GOT3 (cell line): ENCODE data around the gene YRDC.

ENCODE experiments used
- DNase-seq: peaks from one replicate; lab custom pipeline; 2025; ENCODE audit warnings: mixed read lengths; lab: John Stamatoyannopoulos, UW

The YRDC gene

DNA sequence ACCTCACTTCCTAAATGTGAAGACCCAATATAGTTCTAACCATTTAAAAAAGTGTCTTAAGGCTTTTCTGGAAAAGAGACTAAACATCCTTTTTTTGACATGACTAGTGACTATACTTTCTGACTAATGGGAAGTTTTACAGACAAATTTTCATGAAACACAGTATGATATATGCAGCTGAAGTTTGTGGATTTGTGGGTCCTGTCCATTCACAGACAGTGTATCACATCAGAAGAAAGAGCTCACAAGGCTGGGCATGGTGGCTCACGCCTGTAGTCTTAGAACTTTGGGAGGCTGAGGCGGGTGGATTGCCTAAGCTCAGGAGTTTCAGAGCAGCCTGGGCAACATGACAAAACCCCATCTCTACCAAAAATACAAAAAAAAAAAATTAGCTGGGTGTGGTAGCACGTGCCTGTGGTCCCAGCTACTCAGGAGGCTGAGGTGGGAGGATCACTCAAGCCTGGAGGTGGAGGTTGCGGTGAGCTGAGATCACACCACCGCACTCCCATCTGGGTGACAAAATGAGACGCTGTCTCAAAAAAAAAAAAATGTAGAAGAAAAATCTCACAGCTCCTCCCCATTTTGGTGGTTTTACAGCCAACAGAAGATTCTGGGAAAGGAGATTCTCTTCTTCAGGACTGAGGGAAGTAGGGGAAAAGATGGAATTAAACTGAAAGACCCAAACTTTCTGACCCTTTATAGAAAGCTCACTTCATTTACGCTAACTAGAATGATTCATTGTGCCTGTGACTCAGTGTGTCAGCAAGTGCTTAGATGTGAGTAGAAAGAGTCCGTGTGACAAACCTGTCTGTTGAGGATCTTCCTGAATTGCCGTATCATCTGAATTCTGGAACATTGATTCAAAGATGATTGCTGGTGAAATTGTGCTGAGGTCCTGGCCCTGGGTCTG lies 15.2 kb upstream of the YRDC start:
- DNase-seq, result no peak

DNA sequence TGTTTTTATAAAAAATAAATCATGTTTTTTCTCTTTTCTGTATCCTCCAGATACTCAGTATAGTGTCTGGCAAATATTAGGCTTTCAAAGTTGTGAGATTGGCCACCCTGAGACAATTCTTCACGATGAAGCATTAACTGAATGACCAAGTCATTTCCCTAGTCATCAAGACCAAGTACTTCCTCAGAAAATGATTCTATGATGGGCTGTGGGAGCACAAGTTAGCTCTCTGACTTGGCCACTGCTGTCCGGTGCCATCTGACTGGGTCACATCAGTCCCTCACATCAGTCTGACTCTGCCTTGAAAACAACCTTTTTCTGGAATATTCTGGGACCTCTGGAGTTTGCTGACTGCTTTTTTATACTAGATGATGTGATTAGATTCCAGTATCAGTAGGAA lies 13.5 kb upstream of the YRDC start:
- no peak for DNase-seq

DNA sequence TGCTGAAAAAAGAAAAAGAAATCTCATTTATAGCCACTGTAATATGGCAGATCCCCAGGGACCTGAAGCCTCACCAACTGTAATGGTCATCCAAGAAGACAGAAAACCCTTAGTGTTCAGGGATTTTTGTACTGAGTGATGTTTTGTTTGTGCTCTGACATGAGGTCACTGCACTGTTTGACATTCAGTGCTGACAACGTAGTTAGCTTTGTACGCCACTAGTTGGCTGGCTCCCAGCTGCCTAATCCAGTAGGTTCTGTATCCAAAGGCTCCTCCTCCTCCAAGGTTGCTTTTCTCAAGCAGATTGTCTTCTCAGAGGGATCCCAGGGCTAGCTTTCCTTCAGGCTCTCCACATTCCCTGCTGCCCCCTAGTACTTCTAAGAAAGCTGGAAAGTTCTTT lies 9.5 kb upstream of the YRDC start:
- no peak for DNase-seq

DNA sequence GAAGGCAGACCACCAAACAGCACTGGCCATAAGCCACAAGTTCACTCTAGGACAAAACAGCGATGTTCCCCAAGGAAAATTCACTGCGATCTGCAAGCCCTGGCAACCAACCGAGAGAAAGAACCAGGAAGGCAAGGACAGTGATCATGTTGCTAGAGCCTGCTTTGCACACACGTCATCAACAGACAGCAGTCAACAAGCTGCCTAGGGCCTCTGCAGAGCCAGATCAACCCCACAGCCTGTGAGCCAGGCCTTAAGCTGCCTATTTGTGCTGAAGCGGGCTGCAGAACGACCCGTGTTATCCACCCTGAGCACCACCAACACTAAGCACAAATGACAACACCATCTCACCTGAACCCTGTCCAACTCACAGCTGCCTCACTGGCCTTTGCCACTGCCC lies 6.2 kb upstream of the YRDC start:
- no peak for DNase-seq

DNA sequence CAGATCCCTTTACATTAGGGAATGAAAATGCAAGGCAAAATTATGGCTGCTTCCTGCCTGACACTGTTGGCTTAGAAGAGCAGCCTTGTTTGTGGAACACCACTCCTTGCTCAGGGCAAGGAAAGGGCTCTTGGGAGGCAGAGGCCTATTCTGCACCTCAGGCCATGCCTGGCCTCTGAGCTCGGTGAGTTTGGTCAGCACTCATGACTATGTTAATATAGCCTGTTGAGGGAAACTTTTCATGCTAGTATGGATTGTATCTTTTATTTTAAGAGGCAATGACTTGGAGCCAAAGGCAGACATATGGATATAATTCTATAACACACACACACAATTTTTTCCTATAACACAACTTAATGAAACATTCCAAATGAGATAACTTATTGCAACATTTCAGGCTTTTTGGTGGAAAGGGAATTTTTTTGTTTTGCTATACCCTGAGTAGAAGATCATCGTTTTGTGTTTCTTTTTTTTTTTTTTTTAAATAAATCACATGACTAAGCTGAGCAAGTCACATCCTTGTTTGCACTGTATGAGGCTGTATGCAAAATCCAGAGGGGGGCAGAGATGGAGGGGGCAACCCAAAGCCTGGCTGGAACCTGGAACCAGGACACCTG lies 5.6 kb upstream of the YRDC start:
- no peak for DNase-seq

DNA sequence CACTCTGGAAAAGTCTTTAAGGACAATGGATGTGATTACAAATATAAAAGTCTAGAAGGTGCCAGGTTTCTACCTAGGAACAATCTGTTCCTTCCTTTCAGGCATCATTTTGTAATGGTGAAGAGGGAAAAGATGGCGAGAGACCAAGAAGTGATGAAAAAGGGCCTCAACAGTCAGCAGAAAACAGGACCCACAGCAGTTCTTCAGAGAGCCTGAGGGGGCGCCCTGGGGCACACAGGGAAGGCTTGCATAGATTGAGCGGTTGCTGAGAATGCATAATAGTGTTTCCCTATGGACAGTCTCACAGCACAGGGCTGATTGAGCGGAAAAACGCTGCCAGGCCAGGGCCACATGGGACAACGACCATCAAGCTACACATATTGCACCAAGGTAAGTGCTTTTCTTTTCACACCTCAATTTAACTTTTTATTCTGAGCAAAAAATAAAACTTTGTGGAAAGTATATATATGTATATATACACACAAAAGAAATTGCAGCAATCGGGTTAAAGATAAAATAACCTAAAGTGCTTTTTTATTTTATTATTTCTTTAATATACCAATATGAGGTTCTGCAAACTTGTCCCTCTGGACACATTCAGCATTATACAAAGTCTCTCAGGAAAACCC lies 3.1 kb upstream of the YRDC start:
- no peak for DNase-seq

DNA sequence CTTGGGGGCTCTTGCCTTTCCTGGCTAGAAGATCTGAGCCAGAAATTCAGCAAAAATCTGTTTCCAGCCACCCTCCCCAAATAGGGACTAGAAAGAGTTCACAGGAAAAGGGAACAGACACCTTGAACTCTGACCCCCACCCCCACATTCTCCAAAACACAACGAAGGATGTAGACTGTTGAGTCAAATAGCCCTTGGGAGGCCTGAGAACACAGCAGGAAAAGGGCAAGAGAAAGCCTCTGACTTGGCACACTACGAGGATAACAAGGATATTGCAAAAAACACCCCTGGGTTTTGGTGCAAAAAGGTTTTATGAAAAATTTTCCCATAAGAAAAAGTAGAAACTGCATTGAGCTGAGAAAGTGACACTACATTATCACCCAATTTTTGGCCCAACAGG lies 1.9 kb upstream of the YRDC start:
- no peak for DNase-seq

DNA sequence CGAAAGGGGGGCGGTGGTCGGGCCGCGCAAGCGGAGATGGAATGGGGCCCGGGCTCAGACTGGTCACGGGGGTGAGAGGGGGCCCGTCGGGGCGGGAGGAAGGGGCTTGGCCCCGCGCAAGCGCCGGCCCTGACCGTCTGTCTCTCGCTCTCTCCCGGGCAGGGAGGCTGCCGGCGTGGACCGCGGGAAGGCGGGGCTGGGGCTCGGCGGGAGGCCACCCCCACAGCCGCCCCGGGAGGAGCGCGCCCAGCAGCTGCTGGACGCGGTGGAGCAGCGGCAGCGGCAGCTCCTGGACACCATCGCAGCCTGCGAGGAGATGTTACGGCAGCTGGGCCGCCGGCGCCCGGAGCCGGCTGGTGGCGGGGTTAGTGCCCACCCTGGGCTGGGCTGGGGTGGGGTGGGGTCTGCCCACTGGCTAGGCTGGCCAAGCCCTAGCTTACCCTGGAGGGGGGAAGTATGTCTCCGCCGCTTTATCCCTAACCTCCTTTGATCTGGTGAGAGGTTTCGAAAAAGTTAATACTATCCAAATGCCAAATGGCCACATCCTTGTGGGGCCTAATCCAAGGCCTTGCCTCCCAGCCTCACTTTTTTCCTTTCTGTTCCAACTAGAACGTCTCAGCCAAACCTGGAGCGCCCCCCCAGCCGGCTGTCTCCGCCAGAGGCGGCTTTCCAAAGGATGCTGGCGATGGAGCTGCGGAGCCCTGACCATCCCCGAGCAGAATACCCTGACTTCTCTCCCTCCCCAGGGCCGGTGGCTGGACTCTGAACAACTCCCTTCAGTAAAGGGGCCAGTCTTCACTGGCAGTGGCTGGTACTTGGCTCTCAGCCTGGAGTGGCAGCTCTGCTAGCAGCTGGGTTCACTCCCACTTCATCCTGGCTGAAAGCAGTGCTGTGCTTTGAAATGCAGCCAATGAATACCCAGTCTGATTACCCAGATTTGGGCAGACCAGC lies 636 bp upstream of the YRDC start:
- peak; percentile 70 for DNase-seq

DNA sequence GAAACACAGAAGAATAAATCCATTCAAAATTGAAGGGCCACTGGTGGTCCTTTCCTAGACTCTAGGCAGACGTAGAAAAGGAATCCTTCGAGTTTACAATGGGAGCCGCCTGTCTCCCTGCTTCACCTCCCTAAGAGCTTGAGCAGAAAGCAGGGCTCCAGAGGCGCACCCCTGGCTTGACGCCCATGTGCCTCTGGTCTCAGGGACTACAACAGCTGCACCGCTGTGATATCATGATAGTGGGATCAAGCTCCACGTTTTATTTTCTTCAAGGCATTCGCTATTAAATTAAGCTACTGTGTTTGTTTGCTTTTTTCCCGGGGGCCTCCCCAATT lies 821 bp downstream of the YRDC start:
- no peak for DNase-seq

DNA sequence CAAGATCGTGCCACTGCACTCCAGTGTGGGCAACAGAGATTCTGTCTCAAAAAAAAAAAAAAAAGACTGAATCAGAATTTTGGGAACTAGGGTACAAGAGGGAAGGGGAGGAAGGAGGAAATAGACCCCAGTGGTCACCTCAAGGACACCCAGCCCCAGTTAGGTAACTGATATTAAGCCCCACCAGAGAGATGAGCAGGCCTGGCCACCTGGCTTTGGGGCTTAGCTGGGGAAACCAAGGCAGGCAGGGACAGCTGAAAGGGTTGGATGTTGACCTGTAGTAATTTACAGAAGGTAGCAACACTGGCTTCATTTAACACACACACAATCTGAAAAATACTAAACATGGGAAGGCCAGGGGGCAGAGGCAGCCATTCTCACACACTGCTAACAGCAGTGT lies 5.6 kb downstream of the YRDC start:
- DNase-seq, result no peak

DNA sequence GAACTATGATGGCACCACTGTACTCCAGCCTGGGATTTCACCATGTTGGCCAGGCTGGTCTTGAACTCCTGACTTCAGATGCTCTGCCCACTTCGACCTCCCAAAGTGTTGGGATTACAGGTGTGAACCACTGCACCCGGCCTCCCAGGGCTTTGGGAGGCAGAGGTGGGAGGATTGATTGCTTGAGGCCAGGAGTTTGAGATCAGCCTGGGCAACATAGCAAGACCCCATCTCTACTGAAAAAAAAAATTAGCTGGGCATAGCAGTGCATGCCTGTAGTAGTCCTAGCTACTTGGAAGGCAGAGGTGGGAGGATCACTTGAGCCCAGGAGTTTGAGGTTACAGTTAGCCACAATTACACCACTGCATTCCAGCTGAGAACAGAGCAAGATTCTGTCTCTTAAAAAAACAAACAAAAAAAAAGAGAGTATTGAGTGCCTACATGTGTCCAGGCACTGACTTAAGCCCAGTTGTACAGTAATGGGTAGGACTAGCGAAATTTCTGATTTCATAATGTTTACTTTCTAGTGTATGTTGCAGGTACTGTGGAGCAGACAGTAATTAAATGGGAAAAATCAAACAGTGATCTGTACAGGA lies 10.2 kb downstream of the YRDC start:
- DNase-seq, result no peak

DNA sequence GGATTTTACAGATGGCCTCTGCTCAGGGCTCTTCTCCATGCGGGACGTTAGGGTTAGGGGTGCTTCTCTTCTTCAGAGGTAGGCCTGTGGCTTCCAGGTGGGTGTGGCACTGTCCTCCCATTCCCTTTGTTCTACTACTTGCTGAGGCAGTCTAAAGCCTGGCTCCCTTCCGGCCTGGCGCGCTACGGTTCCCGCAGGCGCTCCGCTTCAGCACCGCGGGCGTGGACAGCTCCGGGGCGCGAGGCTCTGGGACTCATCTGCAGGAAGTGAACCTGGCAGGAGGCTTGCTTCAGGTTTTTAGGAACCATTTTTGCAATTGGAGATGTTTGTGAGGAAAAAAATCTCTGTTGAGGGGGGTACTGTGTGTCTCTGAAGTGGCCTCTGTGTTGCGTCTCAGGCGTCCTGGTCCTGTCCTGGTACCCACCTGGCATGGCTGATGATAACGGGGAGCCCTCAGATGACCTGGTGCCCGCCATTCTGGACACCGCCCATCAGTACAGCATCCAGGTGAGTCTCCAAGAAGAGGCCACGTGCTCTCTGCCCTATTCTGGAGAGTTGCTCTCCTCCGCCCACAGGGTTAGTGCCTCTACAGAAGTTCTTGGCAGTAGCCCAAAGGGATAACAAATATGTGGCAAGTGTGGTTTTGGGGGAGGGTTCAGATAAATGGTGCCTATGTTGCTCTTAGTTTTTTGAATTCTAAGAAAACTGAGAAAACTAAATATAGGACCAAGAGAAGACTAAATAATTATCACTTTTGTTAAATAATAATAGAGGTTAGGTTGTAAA lies 12.5 kb downstream of the YRDC start:
- DNase-seq, result no peak

DNA sequence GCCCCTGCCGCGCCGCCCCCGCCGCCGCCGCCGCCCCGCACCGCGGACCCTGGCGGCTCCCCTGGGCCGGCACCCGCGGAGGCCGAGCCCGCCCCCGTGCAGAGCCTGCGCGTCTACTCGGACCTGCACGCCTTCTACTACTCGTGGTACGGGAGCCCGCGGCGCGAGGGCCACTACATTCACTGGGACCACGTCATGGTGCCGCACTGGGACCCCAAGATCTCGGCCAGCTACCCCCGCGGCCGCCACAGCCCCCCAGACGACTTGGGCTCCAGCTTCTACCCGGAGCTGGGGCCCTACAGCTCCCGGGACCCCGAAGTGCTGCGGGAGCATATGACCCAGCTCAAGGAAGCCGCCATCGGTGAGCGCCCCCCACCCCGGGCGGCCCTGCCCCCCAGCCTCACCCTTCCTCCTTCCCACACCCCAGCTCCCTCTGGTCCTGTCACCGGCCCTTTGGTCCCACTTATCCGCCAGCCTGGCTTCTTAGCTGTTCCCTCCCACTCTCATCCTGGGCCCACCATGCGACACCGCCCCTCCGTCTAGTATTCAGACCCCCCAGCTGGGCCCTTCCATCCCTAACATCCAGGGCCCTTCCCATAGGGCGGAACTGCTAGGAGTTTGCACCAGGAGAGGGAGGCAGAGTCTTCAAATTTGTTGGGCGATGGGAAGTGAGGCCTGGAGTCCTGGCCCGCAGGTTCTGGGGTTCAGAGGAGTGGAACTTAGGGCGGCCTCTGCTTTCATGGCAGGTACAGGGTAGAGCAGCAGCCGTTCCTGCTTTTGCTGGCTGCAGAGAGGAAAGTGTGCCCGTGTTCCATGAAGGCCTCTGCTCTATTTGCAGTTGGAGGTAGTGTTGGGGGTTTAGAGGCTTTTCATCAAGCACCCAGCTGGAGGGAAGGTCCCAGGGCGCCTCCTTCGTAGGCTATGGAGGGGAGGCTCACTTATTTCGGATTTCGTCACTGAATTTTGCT lies 13.4 kb downstream of the YRDC start:
- DNase-seq, result no peak

DNA sequence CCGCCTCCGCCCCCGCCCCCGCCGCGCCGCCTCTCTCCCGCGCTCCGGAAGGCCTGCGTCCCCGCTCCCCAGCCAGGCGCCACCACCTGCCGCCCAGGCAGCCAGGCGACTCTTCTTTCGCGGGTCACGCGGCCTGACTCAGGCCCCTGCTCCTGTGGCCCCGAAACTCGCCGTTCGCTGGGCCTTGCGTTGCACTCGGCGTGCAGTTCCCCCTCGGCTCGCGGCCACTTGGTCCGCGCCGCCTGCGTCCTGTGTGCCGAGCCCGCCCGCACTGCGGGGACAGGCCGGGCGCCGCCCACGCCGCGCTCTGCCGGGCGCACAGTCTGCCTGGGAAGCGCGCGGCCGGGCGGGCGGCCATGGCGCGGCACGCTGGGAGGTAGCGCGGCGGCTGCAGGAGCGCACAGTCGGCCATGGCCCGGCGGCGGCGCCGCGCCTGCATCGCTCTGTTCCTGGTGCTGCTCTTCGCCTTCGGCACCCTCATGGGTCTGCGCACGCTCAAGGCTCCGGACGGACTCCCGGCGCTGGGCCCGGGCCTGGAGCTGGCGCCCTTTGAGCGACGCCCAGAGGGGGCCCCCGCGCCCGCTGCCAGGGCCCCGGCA lies 14.1 kb downstream of the YRDC start, which contains the start of gene MANEAL:
TSS of gene MANEAL (plus strand) at position 75 of the 599 bp plus-strand sequence. CDS start at position 411, 336 bp downstream.
- no peak for DNase-seq

DNA sequence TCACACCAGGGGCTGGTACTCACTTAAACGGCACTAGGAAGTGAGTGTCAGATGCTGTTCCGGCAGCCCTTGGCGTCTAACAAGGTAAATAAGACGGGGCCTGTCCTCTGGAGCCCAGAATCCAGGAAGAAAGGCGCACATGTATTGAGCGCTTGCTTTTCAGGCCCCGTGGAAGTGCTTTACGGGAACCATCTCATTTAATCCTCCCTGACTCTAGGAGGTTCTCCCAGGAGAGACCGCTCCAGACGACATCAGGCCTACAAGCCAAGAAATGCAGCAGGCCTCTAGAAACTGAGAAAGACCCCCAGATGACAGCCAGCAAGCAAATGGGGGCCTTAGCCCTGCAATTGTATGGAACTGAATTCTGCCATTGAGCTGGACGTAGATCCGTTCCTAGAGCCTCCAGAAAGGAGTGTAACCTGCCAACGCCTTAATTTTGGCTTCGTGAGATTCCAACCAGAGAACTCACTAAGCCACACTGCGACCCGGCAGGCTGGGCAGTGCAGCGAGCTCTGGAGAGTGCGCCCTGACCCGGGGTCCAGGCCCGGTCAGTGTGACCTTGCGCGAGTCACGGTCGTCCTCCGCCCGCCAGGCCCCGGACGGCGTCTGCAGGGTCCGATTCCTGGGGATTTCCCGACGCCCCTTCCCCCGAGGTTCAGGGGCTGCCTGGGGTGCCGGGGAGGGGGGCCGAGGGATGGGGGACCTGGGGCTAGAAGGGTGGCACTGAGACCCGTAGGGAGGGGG lies 14.9 kb downstream of the YRDC start:
- no peak for DNase-seq

DNA sequence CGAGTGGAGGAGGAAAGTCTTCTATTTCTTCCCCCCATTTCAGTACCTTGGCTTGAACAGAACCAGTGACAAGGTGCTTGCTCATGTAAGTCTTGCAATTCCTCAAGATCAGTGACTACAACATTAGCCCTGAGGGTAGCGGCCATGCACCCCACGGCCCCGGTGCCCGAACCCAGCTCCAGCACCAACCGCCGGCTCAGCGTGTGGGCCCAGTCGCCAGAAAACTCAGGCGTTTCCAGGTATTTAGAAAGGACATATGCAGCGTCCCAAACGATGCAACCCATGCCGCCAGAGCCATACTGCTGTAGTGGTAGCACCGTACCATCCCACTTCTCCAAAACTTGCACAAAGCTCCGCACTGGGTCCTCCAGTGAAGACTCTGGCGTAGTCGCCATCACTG lies 25.5 kb downstream of the YRDC start:
- DNase-seq, result no peak

DNA sequence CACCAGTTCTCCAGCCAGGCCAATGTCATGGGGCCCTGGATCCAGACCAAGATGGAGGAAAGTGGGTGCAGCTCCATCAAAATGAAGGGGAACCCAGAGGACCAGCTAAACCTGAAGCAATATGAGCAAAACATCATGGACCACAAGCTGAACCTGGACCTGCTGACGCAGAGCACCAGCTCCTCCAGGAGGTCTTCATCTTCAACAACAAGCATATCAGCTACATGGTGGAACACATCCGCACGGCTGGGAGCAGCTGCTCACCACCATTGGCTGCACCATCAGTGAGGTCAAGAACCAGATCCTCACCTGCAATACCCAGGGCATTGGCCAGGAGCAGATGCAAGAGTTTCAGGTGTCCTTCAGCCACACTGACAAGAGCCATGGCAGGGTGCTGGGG lies 29.4 kb downstream of the YRDC start:
- DNase-seq, result no peak

DNA sequence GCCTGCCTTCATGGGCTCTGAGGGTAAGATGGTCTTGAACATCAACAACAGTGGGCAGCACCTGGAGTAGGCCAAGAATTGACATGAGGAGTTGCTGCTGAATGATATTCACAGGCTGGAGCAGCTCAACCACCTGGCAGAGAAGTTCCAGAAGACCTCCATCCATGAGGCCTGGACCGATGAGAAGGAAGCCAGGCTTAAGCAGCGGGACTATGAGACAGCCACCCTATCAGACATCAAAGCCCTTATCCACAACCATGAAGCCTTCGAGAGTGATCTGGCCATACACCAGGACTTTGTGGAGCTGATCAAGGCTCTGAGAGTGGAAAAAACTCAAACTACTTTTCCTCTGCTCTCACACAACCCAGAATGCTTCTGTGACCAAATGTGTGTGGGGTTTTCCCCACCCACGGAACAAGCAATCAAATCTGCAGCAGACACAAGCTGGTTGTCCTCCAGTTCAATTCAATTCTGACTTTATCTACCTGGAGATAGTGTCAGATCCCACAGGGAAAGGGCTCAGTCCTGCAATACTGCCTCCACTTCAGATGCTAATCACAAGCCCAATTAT lies 31.0 kb downstream of the YRDC start:
- DNase-seq, result no peak
